ACHN (cell line): ENCODE measurements around the gene SPNS3.

Source experiments
- DNase-seq: peaks from one replicate; pipeline ENCODE4 v3.0.0-alpha.2; 2015
- in situ Hi-C: cut with HindIII; loops from 2 replicates; pipeline ENCODE4 v1.10.0; 2017; ENCODE audit warnings: low sequenced_read_pairs, low pct_ligation_motif_present, low pct_unique_long_range_greater_than_20kb

Gene SPNS3

DNA sequence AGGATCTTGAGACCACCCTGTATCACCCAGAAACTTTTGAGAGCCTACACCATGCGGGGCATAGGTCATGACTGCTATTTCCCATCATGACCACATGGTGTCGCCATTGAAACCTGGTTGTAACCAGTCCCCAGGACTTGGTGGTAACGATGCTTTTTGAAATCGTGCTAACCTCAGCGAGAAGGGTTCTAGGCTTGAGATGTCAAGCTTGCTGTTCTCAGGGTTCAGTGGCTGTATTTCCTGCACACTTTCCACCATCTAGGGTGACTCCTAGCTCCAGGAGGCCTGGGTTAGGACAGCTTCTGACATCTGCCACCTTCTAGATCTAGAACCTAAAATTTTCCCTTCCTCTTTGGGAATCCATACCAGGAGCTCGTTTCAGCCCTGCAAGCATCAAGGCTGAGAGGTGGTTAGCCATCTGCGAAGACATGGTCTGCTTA, 13.0 kb upstream of the SPNS3 start:
- in situ Hi-C loops = loop anchor here (5.0 to 25.0 kb wide), 2 partner anchors 77 to 208 kb away; partner anchors contain the start of gene SPNS2
- DNase-seq = peak; percentile 85

DNA sequence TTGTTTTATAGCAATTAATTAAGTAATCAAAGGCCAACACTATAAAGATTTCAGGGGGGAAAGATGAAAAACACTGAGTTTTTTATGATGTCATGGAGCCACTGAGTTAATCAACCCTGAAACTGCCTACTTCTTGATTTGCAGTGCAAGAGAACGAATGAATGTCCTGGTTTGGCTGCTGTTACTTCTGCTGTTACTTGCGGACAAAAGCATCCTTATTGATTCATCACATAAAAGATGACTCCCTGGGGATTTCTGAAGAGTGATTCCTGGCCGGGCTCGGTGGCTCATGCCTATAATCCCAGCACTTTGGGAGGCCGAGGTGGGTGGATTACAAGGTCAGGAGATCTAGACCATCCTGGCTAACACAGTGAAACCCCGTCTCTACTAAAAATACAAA, 10.9 kb upstream of the SPNS3 start:
- in situ Hi-C loops = loop anchor here (5.0 to 25.0 kb wide), 2 partner anchors 74 to 211 kb away; partner anchors contain the start of gene SPNS2
- DNase-seq = no peak

DNA sequence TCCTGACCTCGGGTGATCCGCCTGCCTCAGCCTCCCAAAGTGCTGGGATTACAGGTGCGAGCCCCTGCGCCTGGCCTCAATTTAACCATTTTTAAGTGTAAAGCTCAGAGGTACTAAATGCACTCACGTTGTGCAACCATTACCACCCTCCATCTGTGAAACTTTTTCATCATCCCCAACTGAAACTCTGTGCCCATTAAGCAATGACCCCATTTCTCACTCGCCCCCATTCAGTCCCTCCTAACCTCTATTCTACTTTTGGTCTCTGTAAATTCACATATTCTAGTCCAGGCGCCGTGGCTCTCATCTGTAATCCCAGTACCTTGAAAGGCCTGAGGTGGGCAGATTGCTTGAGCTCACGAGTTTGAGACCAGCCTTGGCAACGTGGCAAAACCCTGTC, 8.3 kb upstream of the SPNS3 start:
- DNase-seq = no peak
- in situ Hi-C loops = no loop called here

DNA sequence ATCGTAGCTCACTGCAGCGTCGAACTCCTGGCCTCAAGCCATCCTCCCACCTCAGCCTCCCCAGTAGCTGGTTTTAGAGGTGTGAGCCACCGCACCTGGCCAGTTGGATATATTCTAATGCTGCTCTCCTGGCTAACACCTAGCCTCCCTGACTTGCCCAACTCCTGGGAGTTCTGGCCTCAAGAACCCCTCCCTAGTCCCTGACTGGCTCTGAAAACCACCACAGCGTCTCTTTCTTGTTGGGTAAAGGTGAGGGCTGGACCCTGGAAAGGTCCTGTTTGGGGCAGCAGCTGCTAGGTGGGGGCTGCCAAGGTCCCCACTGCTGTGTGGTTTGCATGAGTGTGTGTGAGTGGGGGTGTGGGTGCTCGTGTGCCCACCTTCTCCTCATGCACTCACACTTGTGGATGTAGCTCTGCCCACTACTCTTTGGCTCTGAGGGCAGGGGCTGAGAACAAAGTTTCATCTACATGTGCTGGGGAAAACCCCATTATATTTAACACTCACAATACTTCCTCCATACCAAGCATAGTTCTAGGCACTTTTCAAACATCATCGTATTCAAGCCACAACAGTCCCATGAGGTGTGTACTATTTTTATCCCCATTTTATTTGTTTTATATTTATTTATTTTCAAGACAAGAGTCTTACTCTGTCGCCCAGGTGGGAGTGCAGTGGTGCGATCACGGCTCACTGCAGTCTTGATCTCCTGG, 7.1 kb upstream of the SPNS3 start:
- no peak for DNase-seq
- in situ Hi-C loops = no loop called here

DNA sequence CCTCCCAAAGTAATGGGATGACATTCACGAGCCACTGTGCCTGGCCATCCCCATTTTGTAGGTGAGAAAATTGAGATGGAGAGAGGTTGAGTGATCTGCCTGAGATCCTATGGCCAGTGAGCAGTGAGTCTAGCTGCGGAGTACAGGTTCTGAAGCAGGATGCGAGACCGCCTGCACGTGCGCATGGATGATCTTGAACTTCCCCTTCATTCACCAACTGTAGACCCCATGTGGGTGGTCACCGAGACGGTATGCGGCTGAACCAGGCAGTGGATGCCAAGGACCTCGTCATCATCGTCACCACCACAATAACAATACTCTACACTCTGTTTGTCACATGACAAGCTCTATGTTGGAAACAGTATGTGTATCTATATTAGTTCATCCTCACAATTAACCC, 6.2 kb upstream of the SPNS3 start:
- in situ Hi-C loops = no loop called here
- DNase-seq = no peak

DNA sequence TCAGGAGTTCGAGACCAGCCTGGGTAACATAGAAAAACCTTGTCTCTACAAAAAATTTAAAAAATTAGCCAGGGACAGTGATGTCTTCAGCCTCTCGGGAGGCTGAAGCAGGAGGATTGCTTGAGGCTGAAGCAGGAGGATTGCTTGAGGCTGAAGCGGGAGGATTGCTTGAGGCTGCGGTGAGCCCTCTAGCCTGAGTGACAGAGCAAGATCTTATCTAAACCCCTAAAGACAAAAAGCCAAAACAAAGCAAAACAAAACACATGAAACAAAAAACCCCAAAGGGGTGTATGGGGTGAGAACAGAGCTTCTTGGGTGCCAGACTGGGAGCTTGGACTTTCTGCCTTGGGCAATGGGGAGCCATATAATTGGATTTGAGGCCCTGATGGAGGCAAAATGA, 2.6 kb downstream of the SPNS3 start:
- in situ Hi-C loops = no loop called here

DNA sequence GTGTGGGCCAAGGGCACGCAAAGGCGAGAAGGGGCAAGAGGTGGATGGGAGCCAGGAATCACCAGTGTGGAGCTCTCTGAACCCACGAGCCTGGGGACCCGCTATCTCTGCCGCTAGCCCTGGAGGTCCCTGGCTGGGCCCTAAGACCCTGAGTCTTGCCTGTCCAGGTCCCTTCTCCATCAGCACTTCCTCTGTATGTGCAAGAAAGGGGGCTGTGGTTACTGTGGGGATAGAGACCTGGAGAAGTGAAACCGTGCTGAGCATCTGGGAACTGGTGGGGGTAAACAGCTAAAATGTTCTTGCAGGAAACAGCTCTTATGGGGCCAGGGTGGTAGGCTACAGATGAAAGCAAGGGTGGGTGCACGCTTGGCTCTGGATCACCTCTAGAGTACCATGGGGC, 3.1 kb downstream of the SPNS3 start:
- in situ Hi-C loops = no loop called here
- no peak for DNase-seq

More for the DNA sequence above, 2.6 kb downstream of the SPNS3 start:
- DNase-seq = no peak

DNA sequence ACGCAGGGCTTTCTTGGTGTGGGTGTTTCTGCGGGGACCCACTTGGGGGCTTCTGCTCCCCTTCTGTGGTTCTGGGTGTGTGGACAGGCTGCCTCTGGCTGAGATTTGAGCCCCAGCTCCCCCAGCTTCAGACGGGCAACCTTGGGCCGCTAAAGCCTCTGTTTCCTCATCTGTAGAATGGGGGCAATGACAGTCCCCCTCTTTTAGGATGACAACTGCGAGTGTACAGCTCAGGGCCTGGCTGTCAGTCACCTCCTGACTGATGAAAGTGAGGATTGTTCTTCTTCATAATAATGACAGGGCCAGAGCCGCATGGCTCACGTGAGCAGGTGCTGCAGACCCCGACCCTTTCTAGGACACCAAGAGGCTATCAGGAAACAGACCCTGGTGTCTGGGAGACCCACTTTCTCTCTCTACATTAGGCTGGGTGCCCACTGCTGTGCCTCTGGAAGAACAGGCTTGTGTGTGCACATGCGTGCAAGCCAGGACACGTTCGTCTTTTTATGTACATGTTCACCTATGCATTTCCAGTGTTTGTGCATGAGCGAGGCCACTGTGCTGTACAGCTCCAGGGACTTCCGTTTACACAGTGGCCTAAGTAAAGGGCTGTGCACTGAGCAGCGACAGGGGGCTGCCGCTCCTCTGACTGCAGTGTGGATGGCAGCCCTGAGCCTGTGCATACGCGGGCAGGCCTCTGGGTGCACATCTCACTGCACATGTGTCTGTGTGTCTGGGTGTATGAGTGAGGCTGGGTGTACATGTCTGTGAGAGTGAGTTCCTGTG, 4.6 kb downstream of the SPNS3 start:
- DNase-seq = no peak

DNA sequence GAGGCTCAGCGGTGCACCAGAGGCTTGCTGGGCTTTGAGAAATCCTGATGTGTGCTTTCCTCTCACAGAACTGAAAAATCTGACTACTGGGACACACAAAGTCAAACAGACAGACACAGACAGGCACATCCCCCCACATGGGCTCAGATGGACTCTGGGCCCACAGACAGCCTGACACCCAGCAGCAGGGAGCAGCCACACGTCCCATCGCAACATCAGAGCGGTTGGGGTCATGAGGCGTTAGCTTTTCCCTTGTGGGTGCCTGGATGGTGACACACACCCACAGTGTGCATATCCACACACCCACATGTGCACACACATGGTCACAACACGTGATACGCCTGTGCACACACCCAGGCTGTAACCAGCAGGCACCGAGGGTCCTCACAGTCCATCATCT, 6.3 kb downstream of the SPNS3 start:
- in situ Hi-C loops = no loop called here
- DNase-seq = no peak

More for the DNA sequence above, 4.6 kb downstream of the SPNS3 start:
- in situ Hi-C loops = no loop called here

DNA sequence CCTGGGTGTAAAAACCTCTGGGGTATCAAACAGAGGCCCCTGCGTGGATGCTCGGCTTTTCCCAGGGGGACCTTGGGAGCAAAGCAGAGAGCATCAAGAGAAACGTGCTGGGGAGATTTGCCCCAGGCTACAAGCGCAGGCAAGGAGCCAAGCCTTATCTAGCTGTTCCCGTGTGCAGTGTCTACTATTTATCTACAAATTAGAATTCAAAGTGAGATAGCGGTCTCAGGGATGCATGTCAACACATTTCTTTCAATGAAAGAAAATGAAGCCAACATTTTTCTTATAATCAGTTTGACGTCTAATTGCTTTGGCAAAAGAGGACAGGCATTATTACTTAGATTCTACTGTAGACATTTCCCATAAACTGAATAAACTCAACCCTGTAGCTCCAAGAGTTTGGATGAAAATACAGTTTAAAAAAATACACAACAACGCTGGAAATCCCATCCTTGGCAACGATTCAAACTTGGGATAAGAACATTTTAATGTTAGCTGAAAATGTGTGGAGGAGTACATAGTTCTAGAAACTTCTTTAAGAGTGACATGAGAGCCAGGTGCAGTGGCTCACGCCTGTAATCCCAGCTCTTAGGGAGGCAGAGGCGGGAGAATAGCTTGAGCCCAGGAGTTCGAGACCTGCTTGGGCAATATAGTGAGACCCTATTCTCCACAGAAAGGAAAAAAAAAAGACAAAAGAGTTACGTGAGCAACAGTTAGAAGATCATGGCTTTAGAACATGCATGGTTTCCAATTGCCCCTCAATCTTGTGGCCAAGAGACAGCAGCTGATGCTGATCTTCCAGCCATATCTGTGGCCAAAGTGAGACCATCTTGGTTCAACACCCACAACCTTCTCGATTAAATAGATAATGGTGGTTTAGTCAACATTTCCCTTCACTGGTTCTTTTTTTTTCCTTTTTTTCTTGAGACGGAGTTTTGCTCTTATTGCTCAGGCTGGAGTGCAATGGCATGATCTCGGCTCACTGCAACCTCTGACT, 7.2 kb downstream of the SPNS3 start:
- in situ Hi-C loops = no loop called here
- no peak for DNase-seq

DNA sequence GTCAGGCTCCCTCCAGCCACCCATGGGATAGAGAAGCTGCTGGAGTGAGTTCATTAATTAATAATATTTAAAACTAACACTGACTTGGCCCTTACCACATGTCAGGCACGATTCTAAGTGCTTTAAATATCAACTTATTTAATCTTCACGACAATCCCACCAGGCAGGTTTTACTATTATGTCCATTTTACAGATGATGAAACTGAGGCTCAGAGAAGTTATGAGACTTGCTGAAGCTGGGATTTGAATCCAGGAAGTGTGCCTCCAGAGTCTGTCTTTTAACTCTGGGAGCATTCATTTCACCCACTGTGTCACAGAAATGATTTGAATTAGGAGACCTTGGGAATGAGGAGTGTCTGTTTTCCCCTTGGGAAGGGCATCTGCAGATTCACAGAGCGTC, 8.8 kb downstream of the SPNS3 start:
- in situ Hi-C loops = no loop called here

DNA sequence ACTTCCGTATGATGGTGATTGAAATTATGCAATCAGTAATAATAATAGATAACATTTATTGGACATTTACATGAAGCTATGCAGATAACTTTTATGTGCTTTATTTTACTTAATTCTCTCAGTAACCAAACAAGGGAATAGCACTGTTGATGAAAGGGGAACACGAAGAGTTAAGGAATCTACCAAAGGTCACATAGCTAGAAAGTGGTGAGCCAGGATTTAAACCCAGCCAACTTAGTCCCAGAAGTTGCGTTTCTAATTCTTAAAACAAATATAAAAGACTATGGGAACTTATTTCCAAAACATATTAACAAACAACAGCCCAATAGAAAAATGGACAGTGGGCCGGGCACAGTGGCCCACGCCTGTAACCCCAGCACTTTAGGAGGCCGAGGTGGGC, 9.7 kb downstream of the SPNS3 start:
- DNase-seq = no peak
- in situ Hi-C loops = no loop called here

More for the DNA sequence above, 8.8 kb downstream of the SPNS3 start:
- no peak for DNase-seq

DNA sequence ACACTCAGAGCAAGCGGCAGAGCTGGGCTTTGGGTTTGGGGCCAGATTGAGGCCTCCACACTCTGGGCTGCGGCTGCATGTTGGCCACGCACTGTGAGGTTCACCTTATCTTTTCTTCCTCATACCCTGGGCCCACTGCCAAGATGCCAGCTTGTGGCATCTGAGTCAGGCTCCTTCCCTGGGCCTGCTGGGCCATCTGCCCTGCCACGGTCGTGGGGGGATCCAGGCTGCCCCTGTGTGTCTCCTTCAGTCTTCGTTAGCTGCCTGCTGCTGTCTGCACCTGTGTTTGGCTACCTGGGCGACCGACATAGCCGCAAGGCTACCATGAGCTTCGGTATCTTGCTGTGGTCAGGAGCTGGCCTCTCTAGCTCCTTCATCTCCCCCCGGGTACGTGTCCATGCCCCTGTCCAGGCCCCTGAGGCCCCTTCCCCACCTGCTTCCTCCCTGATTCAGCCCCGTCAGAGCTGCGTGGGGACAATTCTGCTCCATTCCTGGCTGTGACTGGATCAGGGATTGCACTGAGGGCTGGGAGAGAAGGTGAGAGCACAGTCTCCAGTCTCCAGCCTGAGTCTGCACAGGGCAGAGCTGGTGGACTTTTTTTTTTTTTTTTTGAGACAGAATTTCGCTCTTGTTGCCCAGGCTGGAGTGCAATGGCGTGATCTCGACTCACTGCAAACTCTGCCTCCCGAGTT, 11.2 kb downstream of the SPNS3 start:
- in situ Hi-C loops = no loop called here
- peak; percentile 93 for DNase-seq

DNA sequence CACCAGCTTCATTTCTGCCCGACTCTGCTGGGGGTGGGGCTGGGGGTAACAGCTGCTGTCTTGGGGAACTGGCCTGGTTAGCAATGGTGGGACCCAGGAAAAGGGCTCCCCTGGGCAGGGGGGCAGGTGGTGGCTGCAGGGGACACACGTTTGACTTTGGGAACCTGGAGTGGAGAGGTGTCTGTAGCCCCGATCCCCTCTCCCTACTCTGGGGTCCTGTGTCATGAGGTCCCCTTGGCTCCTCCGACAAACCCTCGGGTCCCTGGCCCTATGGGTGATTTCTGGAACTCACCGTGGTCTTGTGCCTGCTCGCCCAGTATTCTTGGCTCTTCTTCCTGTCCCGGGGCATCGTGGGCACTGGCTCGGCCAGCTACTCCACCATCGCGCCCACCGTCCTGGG, 12.0 kb downstream of the SPNS3 start:
- in situ Hi-C loops = no loop called here
- no peak for DNase-seq

DNA sequence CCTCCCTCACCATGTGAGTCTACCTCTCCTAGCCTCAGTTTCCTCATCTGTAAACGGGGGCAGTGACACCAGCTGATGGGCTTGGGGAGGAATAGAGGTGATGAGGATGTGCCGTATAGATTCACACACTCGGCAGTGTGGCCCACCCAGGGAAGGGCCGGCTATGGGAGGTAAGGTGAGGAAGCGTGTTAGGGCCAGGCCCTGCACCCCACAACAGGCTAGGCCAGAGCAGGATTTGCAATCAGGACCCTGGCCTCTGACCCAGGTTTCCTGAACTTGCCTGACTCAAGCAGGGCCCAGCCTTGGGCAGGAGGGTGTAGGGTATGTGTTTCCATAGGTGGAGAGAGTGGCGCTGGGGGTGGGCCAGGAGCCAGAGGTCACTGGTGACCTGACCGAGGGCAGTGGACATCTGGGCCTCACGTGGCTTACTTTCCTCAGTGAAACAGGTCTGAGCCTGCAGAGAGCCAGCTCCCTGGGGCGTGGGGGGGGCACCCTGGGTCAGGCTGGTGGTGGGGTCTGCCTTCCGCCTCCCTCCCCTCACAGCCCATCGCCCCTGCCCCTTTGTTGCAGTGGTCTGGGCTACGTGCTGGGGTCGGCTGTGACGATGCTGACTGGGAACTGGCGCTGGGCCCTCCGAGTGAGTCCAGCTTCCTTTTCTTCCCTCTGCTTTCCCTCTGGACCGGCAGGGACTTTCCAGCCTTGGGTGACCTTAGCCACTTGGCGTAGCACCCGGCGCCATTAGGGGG, 12.8 kb downstream of the SPNS3 start:
- in situ Hi-C loops = no loop called here

DNA sequence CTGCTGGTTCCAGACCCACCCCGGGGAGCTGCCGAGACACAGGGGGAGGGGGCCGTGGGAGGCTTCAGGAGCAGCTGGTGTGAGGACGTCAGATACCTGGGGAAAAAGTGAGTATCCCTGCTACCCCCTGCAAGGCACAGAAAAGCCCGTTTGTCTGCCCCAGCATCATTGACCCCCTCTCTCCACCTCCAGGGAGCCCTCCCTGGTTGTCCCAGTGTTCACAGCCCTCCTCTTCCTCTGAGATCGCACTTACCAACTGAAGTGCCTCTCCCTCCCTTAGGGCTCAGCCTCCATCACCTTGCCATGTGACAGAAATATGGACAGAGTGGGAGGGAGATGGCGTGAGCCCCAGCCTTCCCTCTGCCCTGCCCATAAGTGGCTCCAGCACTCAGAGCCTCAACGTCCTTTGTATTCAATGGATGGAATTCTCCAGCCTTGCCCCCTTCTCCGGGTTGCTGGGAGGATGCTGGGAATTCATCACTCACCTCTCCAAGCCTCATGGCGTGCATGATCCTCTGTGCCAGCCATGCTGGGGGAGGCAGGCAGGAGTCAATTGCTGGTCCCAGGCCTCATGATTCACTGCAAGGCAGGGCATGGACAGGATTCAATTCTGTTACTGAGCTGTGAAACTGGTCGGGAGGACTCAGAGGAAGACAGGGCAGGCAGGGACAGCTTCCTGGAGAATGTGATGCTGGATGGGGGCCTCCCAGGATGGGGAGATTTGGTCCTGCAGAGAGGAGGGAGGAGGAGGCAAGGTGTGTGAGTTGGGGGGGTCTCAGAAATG, 14.6 kb downstream of the SPNS3 start:
- no peak for DNase-seq
- in situ Hi-C loops = no loop called here

More for the DNA sequence above, 12.8 kb downstream of the SPNS3 start:
- DNase-seq = no peak

DNA sequence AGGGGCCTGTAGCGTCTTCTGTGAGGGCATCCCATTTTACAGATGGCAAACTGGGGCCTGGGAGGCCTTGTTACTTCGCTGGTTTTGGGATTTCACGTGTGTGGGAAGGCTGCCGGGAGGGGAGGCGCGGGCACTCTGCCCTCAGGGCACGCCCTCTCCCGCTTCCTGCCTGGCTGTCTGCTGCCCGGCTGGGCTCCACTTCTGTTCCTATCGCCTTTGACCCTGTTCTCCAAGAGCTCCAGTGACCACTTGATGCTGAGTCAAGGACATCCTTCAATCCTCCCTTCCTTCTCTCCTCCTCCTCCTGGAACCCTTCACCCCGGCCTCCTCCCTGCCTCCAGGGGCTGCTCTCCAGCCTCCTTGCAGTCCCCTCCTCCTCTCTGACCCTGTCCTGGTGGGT, 16.0 kb downstream of the SPNS3 start:
- in situ Hi-C loops = no loop called here
- no peak for DNase-seq
